ENCODE data around the gene CDH13.

DNA sequence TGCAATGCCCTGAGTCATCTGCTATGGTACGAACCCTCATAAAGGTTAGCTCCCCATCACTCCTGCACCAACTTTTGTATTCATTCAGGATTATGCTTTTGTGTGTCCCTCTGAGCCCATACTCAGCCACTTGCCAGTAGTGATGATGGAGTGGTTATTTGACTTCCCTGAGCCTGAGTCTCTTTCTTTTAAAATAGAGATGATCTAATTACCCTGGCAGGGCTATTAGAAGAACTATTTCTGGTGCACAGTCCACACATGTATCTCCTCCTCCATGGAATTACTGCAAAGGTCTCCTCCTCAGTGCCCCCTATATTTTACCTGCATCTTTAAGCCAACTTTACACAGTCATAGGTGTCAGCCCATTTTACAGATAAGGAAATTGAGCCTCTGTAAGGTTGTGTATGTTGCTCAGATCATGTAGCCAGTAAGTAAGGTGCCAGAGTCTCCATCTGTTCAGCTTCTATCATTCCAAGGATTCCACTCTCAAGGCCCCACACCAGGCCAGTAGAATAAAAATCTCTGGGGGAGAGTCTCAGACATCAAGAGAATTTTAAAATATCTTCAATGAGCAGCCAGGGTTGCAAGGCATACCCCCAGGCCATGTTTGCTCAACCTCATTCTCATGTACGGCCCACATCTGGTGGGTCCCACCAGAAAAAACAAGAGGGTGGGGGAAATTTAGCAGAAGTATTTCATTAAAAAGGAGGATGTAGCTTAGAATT, 847.3 kb downstream of the CDH13 start:
- TF ChIP-seq CTCF (IDR thresholded peaks at IDR 0.05; ENCODE audit: low read depth, low read length, poor library complexity, severe bottlenecking) = no peak
- TF ChIP-seq EZH2phosphoT487 (IDR thresholded peaks at IDR 0.05; ENCODE audit: borderline replicate concordance, low read length) = no peak

Data from DOHH2 (cell line).